Chondrocyte (in vitro differentiated cells): Measurements from ENCODE around the gene PDSS1. TPM values are rescaled to one million over a fixed set of nuclear protein-coding genes. Genes with fewer than 3 reads are reported as not detected.
"Not testable (repeated sequence)": the region's sequence is repeated elsewhere in the genome, so short reads cannot be mapped to it uniquely, and the experiment has no call there.

Source experiments
- DNase-seq: peaks from one replicate; pipeline ENCODE4 v3.0.0; 2021; ENCODE audit warnings: mixed read lengths, low spot score
- H3K27ac Mint-ChIP-seq: one replicate; pipeline ENCODE4 v1.8.0; 2021; ENCODE audit warnings: mild to moderate bottlenecking, moderate library complexity, mixed read lengths; ENCODE audit not compliant: unreplicated experiment
- H3K27me3 Mint-ChIP-seq: 2 replicates; pipeline ENCODE4 v1.8.0; 2021; ENCODE audit warnings: low read depth, mixed read lengths
- H3K36me3 Mint-ChIP-seq: 2 replicates; pipeline ENCODE4 v1.8.0; 2021; ENCODE audit warnings: low read depth, mixed read lengths
- H3K4me1 Mint-ChIP-seq: 2 replicates; pipeline ENCODE4 v1.8.0; 2021; ENCODE audit warnings: low read depth, mild to moderate bottlenecking, mixed read lengths
- H3K4me3 Mint-ChIP-seq: one replicate; pipeline ENCODE4 v1.8.0; 2021; ENCODE audit warnings: mild to moderate bottlenecking, moderate library complexity, mixed read lengths; ENCODE audit not compliant: unreplicated experiment
- H3K9me3 Mint-ChIP-seq: 2 replicates; pipeline ENCODE4 v1.8.0; 2021; ENCODE audit warnings: low read depth, mixed read lengths
- total RNA-seq: library from RNA; stranded (reverse); gene quantifications from 3 replicates; pipeline ENCODE4 v1.2.1, GENCODE V29; 2021
- TF ChIP-seq, protein P1 (sequence below): fragments of 200-600 bp; sonication (generic); IDR thresholded peaks from 2 replicates; pipeline ENCODE4 v1.5.0; 2021; ENCODE audit warnings: antibody characterized with exemption, mild to moderate bottlenecking, moderate library complexity

The PDSS1 gene
- total RNA-seq, 1 donor from 2014 or later = 2.9 TPM

GRCh38 chr10:26682931-26683330, 14.6 kb upstream of the PDSS1 start:
- Mint-ChIP-seq H3K36me3 (no peaks in the 10 kb centered on the region), H3K27ac (no peak overlapping the region), H3K9me3 (no peaks in the 10 kb centered on the region), H3K27me3 (peaks cover 11% of the 10 kb centered on the region), H3K4me3 (no peak overlapping the region), H3K4me1 (peaks cover 6% of the 10 kb centered on the region)
- TF ChIP-seq, protein P1, sequence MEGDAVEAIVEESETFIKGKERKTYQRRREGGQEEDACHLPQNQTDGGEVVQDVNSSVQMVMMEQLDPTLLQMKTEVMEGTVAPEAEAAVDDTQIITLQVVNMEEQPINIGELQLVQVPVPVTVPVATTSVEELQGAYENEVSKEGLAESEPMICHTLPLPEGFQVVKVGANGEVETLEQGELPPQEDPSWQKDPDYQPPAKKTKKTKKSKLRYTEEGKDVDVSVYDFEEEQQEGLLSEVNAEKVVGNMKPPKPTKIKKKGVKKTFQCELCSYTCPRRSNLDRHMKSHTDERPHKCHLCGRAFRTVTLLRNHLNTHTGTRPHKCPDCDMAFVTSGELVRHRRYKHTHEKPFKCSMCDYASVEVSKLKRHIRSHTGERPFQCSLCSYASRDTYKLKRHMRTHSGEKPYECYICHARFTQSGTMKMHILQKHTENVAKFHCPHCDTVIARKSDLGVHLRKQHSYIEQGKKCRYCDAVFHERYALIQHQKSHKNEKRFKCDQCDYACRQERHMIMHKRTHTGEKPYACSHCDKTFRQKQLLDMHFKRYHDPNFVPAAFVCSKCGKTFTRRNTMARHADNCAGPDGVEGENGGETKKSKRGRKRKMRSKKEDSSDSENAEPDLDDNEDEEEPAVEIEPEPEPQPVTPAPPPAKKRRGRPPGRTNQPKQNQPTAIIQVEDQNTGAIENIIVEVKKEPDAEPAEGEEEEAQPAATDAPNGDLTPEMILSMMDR = no peak
- DNase-seq = no peak

GRCh38 chr10:26684667-26685264, 12.7 kb upstream of the PDSS1 start:
- H3K4me3 Mint-ChIP-seq, DNase-seq, H3K9me3 Mint-ChIP-seq, H3K4me1 Mint-ChIP-seq, H3K27ac Mint-ChIP-seq, H3K36me3 Mint-ChIP-seq: not testable (repeated sequence)
- peaks cover 16% of the 10 kb centered on the region for H3K27me3 Mint-ChIP-seq
- TF ChIP-seq, protein P1 = peak; percentile 83

- H3K27me3 Mint-ChIP-seq = peaks cover 18% of the 10 kb centered on the region
- peaks cover 6% of the 10 kb centered on the region for H3K4me1 Mint-ChIP-seq
- no peak overlapping the region for H3K4me3 Mint-ChIP-seq
- no peaks in the 10 kb centered on the region for H3K9me3 Mint-ChIP-seq
- no peak for DNase-seq
- no peaks in the 10 kb centered on the region for H3K36me3 Mint-ChIP-seq
- TF ChIP-seq, protein P1 = no peak
- H3K27ac Mint-ChIP-seq = no peak overlapping the region
Observed at GRCh38 chr10:26685441-26685840, 12.1 kb upstream of the PDSS1 start.

GRCh38 chr10:26689399-26689798, 8.1 kb upstream of the PDSS1 start:
- peaks cover 3% of the 10 kb centered on the region for H3K4me1 Mint-ChIP-seq
- H3K27ac Mint-ChIP-seq = no peak overlapping the region

GRCh38 chr10:26690731-26691475, 6.6 kb upstream of the PDSS1 start:
- no peak for DNase-seq
- Mint-ChIP-seq H3K4me1 (no peaks in the 10 kb centered on the region), H3K9me3 (no peaks in the 10 kb centered on the region), H3K27ac (no peak overlapping the region), H3K27me3 (peaks cover 33% of the 10 kb centered on the region), H3K4me3 (no peak overlapping the region), H3K36me3 (no peaks in the 10 kb centered on the region)
- TF ChIP-seq, protein P1 = no peak

More at GRCh38 chr10:26689399-26689798, 8.1 kb upstream of the PDSS1 start:
- TF ChIP-seq, protein P1 = no peak
- peaks cover 34% of the 10 kb centered on the region for H3K27me3 Mint-ChIP-seq
- no peaks in the 10 kb centered on the region for H3K36me3 Mint-ChIP-seq
- no peaks in the 10 kb centered on the region for H3K9me3 Mint-ChIP-seq
- no peak for DNase-seq
- H3K4me3 Mint-ChIP-seq = no peak overlapping the region

GRCh38 chr10:26694536-26694935, 3.0 kb upstream of the PDSS1 start:
- not testable (repeated sequence) for H3K9me3 Mint-ChIP-seq, H3K36me3 Mint-ChIP-seq, DNase-seq, H3K27ac Mint-ChIP-seq, H3K4me3 Mint-ChIP-seq
- Mint-ChIP-seq H3K27me3 (peaks cover 20% of the 10 kb centered on the region), H3K4me1 (peaks cover 19% of the 10 kb centered on the region)
